CD4-positive, alpha-beta T cell treated with Interferon gamma for 1 hour (primary cell): ENCODE data around the gene TAS2R60.
"Not testable (repeated sequence)": the region's sequence is repeated elsewhere in the genome, so short reads cannot be mapped to it uniquely, and the experiment has no call there.

Experiments used
- DNase-seq: peaks from one replicate; pipeline ENCODE4 v3.0.0-alpha.2; 2020

TAS2R60 gene

GRCh38 chr7:143443153-143443552 lies at the start of gene TAS2R60:
Gene TAS2R60 (plus strand): TSS chr7:143443453. CDS start chr7:143443453, 0 bp downstream.
- DNase-seq: no peak

GRCh38 chr7:143394068-143394467 lies 49.2 kb upstream of the TAS2R60 start:
- DNase-seq: no peak

- DNase-seq: no peak
These were observed 48.5 kb upstream of the TAS2R60 start for GRCh38 chr7:143394777-143395176.

- no peak for DNase-seq
These were observed 47.8 kb upstream of the TAS2R60 start for GRCh38 chr7:143395187-143396149.

GRCh38 chr7:143396182-143396581 lies 47.1 kb upstream of the TAS2R60 start:
- DNase-seq: no peak

GRCh38 chr7:143396625-143397556 lies 46.4 kb upstream of the TAS2R60 start:
- no peak for DNase-seq

- DNase-seq: no peak
These were observed 45.3 kb upstream of the TAS2R60 start for GRCh38 chr7:143397710-143398530.

GRCh38 chr7:143398616-143399015 lies 44.6 kb upstream of the TAS2R60 start:
- no peak for DNase-seq

GRCh38 chr7:143399151-143399550 lies 44.1 kb upstream of the TAS2R60 start:
- no peak for DNase-seq

- DNase-seq: no peak
These were observed 43.6 kb upstream of the TAS2R60 start for GRCh38 chr7:143399642-143400041.

- DNase-seq: no peak
These were observed 42.0 kb upstream of the TAS2R60 start for GRCh38 chr7:143401265-143401664.

GRCh38 chr7:143402233-143402632 lies 41.0 kb upstream of the TAS2R60 start:
- not testable (repeated sequence) for DNase-seq

GRCh38 chr7:143405173-143406001 lies 37.9 kb upstream of the TAS2R60 start:
- no peak for DNase-seq

GRCh38 chr7:143406002-143406357 lies 37.3 kb upstream of the TAS2R60 start:
- DNase-seq: no peak

GRCh38 chr7:143407287-143408251 lies 35.7 kb upstream of the TAS2R60 start:
- DNase-seq: peak; percentile 39

- DNase-seq: no peak
These were observed 35.0 kb upstream of the TAS2R60 start for GRCh38 chr7:143408252-143408685.

- peak; percentile 59 for DNase-seq
These were observed 34.3 kb upstream of the TAS2R60 start, which contains the start of gene EPHA1 for GRCh38 chr7:143408686-143409561. Gene EPHA1 (minus strand): TSS chr7:143408856. CDS start chr7:143408805, 51 bp downstream.

- no peak for DNase-seq
These were observed 32.7 kb upstream of the TAS2R60 start for GRCh38 chr7:143410521-143411004.
